Measurements from ENCODE around the gene HBG2. TPM values are rescaled to one million over a fixed set of nuclear protein-coding genes. Genes with fewer than 3 reads are reported as not detected.

HBG2 gene
- total and polyA plus RNA-seq, 2 experiments from 2014 or later: not detected

DNA sequence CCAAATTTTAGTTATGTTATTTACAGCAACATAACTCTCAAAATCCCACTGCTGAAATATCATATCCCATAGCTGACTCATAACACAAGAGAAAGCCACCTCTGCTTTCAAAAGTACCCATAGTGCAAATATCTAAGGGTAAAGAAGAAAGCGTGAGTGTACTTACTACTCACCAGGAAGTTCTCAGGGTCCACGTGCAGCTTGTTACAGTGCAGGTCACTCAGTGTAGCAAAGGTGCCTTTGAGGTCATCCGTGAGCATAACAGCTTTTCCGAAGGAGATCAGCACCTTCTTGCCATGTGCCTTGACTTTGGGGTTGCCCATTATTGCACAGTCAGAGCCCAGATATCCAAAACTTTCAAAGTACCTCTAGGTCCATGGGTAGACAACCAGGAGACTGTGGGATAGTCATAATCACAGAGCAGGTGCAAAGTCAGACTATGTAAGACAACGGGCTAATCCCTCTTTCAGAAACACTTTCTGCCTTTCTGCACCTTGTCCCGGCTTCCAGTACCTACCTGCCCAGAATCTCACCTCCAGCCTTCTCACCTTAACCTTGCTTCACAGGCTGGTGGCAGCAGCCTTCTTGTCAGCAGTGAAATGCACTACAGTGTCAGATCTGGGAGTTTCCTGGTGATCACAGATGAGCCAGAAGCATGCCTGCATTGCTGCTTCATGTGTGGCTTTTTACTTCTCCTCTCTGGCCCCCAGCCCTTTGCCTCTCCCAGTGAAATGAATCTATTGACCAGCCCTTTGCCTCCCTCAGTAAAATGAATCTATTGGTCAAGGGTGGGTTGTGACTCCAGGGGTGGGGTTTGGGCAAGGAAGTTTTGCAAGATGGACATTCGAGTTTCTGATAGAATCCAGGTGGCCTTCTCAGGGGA is 11.4 kb downstream of the HBG2 start:
- no peaks in the 10 kb centered on the region for H3K4me1 ChIP-seq (ENCODE audit: insufficient read depth)
- no peak for DNase-seq (ENCODE audit: low spot score)
- no peak overlapping the region for H2AFZ ChIP-seq
- no peak for ATAC-seq
- Mint-ChIP-seq H3K27ac (no peak overlapping the region), H3K9me3 (no peaks in the 10 kb centered on the region), H3K27me3 (ENCODE audit: insufficient read depth, low read depth, poor library complexity) (peaks cover 9% of the 10 kb centered on the region), H3K4me3 (no peak overlapping the region), H3K4me1 (no peaks in the 10 kb centered on the region), H3K36me3 (ENCODE audit: low read depth) (no peaks in the 10 kb centered on the region)
- H4K20me1 ChIP-seq (replicated peaks; ENCODE audit: insufficient read depth): no peaks in the 10 kb centered on the region
- no peak overlapping the region for H3K4me3 ChIP-seq
- H3K27ac ChIP-seq (ENCODE audit: low read depth): no peak overlapping the region
- no peak overlapping the region for H3K4me2 ChIP-seq
- TF ChIP-seq JUNB (IDR thresholded peaks at IDR 0.05; ENCODE audit: unreplicated experiment) (no peak), STAT1 (IDR thresholded peaks at IDR 0.05; ENCODE audit: unreplicated experiment) (no peak), REST (IDR thresholded peaks at IDR 0.05; ENCODE audit: unreplicated experiment) (no peak), EZH2 (IDR thresholded peaks at IDR 0.05; ENCODE audit: low read depth, unreplicated experiment) (no peak), ZNF114 (CRISPR knock-in tag; IDR thresholded peaks at IDR 0.05) (no peak), CREB1 (CRISPR knock-in tag; IDR thresholded peaks at IDR 0.05; ENCODE audit: low read depth) (no peak), ZNF462 (CRISPR knock-in tag; IDR thresholded peaks at IDR 0.05) (no peak), ZNF331 (CRISPR knock-in tag; IDR thresholded peaks at IDR 0.05; ENCODE audit: low read depth) (no peak), CTCF (conservative IDR thresholded peaks at IDR 0.05; ENCODE audit: low read depth in 2 of 2) (no peak), EZH2phosphoT487 (IDR thresholded peaks at IDR 0.05; ENCODE audit: unreplicated experiment) (no peak), NANOG (IDR thresholded peaks at IDR 0.05; ENCODE audit: borderline replicate concordance) (no peak), POLR2AphosphoS5 (IDR thresholded peaks at IDR 0.05; ENCODE audit: low read depth) (no peak)
- TF ChIP-seq, protein P1, sequence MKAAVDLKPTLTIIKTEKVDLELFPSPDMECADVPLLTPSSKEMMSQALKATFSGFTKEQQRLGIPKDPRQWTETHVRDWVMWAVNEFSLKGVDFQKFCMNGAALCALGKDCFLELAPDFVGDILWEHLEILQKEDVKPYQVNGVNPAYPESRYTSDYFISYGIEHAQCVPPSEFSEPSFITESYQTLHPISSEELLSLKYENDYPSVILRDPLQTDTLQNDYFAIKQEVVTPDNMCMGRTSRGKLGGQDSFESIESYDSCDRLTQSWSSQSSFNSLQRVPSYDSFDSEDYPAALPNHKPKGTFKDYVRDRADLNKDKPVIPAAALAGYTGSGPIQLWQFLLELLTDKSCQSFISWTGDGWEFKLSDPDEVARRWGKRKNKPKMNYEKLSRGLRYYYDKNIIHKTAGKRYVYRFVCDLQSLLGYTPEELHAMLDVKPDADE (IDR thresholded peaks at IDR 0.05): no peak
- H3F3A ChIP-seq (replicated peaks; ENCODE audit: low read depth): no peaks in the 10 kb centered on the region
- no peaks in the 10 kb centered on the region for H3K79me2 ChIP-seq (replicated peaks; ENCODE audit: insufficient read depth)
- H3K9me2 ChIP-seq (ENCODE audit: insufficient read depth): 0 out of 2 replicates have a peak, but pooled peaks cover 2% of the 10 kb centered on the region
- H3K27me3 ChIP-seq (ENCODE audit: insufficient read depth): no peaks in the 10 kb centered on the region
- no peaks in the 10 kb centered on the region for H3K36me3 ChIP-seq (ENCODE audit: insufficient read depth)

Data from GM23338 (cell line).